Globus pallidus (tissue), 1 donor: Measurements from ENCODE around the gene CENPU.

Experiments
- DNase-seq: peaks from one replicate; pipeline ENCODE4 v3.0.0-alpha.2; 2015; ENCODE audit warnings: low spot score

The CENPU gene

GRCh38 chr4:184706453-184706852, 27.4 kb downstream of the CENPU start:
- DNase-seq: no peak

- DNase-seq: no peak
Observed at GRCh38 chr4:184705692-184706091, 28.2 kb downstream of the CENPU start.

DNA sequence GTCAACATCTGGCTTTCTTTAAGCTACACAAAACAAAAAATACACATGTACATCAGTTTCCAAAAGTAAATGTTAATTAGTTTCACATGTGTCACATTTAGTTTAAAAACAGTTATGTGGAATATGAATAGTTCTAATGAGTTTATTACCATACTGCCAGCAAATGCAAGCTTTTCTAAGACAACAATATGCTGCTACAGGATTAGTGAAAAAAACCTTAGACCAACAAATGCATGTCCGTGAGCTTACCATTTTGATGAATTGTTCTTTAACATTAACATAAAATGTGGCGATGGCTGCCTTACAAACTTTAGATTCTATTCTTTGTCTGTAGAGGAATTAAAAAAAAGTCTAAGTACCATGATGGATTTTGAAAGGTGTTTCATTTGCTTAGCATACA, 31.8 kb downstream of the CENPU start:
- no peak for DNase-seq

GRCh38 chr4:184699941-184700340, 34.0 kb downstream of the CENPU start:
- no peak for DNase-seq

GRCh38 chr4:184697956-184698355, 35.9 kb downstream of the CENPU start:
- no peak for DNase-seq

- DNase-seq: no peak
Observed at GRCh38 chr4:184695178-184695896, 38.6 kb downstream of the CENPU start.

DNA sequence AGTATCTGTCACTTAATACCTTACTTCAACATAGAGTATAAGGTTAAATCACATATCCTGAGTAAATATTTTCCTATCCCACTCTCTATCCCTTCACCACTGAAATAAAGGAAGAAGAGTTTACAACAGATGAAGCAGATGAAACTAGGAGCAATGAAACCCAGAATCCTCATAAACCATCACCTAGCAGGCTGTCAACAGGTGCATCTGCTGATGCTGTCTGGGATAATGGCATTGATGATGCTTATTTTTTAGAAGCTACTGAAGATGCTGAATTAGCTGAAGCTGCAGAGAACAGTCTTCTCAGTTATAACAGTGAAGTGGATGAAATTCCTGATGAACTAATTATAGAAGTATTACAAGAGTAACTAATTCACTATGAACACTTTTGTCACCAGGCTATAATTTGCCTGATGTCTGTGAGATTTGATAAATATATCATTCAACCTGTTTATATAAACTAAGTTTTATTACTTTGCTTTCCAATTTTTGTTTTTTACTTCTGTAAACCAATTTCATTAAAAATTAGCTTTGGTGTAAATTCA, 39.4 kb downstream of the CENPU start:
- no peak for DNase-seq

- DNase-seq: no peak
Observed at GRCh38 chr4:184693056-184693455, 40.8 kb downstream of the CENPU start.

GRCh38 chr4:184689681-184690080, 44.2 kb downstream of the CENPU start:
- DNase-seq: no peak

DNA sequence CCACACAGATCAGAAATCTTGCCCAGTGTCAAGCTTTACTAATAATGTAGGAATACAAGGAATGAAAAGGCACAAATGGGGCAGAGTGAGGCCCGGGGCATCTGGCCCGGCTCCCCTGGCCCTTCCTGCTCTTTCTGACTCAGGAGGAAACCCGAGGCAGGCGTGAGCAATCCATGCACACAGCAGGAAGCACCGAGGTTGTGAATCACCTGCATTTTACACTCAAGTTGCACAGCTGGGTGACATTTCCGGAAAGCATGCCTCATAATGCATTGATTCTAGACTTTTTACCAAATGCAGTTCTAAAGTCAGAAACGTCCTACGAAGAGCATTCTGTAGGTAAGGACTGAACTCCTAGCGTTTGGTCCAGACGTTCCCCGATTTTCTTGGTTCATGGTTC, 45.4 kb downstream of the CENPU start:
- no peak for DNase-seq

DNA sequence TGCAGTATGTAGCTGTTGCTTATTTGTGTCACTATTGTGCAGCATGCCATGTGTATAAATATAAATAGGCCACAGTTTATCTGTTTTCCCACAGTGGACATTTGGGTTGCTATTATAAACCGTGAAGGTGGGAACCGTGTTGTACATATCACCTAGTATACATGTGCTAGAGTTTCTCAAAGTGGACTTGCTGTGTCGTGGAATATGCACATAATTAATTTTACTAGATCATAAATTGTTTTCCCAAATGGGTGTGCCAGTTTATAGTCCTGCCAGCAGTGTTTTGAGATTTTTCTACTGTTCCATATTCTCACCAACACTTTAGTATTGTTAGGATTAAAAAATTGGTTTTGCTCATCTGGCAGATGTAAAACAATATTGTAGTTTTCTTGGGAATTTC, 45.9 kb downstream of the CENPU start:
- DNase-seq: no peak

DNA sequence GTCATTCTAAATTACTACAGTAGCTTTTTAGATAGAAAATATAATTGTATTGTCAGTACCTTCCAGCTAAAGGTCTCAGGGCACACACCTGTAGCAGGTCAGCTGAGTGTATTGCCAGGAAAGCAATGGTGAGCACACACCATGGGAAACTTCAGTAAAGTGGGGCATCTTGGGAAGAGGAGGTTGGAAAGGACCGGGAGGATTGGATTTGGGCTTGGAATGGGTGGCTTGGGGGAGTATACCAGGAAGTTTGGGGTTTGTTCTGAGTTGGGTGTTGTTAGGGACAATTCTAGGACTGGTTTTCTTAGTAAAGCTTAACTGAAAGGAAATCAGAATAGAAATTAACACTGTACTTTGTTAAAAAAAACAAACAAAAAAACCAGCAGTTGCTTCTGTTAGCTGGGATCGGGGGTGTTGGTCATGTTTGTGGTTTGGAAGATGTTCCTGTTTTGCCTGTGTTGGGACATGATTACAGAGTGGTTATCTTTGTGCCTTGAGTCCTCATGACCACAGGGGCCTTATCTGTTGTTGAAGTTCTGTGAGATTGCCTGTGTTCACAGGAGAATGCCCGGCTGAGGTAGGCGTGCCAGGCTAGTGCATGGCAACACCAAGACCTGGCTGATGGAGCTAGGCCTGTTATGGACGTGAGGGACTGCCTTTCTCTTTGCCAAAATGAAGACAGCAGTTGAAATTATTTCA, 49.3 kb downstream of the CENPU start:
- no peak for DNase-seq

GRCh38 chr4:184681916-184682315, 52.0 kb downstream of the CENPU start:
- no peak for DNase-seq

DNA sequence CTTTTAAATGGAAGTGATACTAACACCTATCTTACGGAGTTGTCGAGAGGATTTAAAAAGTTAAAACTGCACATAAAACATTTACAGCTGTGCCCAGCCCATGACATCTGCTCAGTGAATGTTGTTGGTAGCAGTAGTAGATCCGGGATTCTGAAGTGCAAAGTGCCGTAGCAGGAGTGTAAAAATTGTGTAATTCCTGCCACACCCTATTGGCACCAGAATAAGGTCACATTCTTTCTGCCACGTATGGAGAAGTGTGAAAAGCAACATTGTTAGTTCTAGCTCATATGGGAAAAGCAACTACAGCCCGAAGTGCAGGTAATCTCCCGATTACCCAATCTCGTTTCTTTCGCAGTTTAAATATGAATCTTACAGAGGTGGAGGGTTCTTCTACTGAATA, 53.2 kb downstream of the CENPU start:
- no peak for DNase-seq

- DNase-seq: no peak
Observed at GRCh38 chr4:184675821-184676492, 57.9 kb downstream of the CENPU start.

DNA sequence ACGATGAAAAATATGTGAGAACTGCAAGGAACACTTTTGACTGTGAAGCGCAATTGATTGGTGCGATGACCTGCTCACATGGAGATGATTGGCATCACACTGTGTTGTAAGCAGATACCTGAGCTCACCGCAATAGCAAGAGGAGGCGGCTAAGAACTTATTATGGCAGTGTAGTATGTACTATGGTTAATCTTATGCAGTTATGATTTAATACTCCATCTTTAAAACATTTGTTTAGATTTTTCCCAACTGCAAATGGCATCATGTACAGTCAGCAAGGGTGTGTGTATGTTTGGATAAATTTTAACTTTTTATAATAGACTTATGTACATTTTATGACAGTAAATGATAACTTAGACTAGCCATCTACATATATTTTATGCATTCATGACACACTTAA, 58.9 kb downstream of the CENPU start:
- DNase-seq: no peak

DNA sequence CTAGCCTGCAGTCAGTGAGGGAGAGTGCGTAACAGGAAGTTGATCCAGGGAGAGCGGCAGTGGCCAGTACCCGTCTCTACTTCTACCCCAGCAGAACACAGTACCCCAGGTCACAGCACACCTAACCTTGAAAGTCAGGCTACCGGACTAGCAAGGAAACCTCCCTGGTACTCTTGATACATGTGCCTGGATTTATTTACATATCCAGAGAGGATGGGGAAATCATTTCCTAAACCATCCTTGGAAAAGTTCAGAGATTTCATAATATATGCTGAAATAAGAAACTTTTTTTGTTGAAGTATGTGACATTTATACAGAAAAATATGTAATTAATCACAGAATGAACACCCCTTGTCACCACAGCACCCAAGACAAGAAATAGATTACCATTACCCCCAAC, 59.9 kb downstream of the CENPU start:
- DNase-seq: no peak

DNA sequence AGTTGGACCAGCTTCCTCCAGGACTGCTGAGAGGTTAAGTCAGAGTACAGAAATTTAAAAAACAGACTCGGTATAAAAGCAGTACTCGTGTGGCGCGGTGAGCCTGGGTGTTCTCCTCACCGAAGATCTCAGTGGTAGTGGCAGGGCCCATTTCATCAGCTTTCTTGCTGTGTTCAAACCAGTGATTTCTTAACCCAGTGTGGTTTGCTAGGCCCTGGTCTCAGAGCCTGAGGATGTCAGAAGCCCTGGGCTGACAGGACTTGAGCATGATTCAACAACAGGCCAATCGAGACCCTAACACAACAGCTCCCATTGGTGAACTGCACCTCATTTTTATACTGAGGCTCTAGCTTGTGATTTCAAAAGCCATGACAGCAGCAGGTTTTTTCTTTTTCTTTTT, 61.2 kb downstream of the CENPU start:
- DNase-seq: no peak

GRCh38 chr4:184671101-184671500, 62.8 kb downstream of the CENPU start:
- no peak for DNase-seq

DNA sequence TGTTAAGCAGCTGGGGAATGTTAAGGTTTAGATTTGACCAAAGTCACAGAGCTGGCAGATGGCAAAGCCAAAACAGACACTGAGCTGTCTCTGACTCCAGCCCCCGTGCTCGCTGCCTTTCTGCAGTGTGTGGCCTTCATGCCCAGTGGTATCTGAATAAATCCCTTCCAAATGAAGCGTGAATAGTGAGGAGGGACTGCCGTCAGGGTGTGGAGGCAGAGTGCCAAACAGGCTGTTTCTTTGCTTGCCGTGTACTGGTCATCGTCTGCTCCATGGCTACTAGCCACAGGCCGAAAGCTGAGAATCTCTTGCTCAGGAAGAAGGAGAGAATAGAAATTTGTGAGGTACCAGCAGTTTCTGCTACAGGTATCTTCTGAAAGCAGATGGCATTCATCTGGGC, 64.6 kb downstream of the CENPU start:
- no peak for DNase-seq

DNA sequence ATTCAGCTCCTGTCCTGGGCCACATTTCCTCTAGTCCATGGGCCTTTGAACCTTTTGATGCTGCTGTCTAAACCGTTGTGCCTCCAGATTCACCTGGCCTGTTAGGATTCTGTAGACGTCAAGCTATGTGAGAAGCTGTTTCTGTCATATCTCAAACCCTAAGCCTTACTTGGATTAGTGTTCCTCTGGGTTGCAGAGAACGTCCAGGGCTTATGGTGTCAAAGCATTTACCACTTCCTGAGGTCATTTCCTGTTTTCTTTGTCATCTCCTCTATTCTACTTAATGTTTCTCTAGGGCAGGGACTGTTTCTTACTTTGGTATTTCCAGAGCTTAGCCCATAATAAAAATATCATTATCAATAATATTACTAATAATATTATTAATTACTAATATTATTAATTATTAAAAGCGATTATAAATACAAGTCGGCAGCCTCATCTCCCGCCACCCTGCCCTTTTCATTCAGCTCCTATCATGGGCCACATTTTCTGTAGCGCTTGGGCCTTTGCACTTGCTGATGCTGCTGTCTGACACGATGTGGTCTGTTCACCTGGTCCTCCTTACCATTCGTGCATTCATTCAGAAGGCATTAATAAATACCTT, 65.3 kb downstream of the CENPU start:
- no peak for DNase-seq

DNA sequence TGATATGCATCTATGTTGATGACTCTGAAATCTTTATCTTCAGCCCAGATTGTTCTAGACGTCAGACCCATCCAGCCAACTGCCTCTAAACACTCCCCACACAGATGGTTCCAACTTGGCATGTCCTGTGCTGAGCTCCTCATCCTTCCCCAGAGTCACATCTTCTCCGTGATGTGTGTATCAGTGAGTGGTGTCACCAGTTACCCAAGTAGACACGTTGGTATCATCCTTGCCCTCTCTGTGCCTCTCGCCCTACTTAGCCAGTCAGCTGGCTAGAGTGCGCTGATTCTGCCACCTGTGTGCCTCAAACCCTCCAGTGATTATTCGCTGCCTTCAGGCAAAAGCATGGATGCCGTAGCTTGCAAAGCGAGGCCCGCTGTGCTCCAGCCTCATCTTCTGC, 65.8 kb downstream of the CENPU start:
- no peak for DNase-seq

DNA sequence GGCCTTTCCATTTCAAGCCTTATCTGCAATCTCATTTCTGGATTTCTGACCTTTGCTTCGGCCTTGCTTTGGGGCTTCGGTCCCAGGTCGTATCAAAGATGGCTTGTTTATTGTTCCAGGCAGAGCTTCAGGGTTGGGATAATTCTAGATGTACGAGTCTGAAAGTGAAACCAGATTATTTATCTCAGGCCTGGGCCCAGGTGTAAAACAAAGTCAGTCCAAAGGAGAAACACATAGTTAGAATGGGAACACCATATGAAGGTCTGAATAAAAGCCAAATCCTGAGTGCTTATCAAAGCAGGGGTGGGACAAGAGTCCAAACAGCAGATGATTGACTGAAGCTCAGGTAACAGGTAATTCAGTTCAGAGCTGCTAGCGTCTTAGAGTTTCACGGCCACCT, 67.2 kb downstream of the CENPU start:
- DNase-seq: no peak
